ENCODE measurements around the gene RXFP2. TPM values are rescaled to one million over a fixed set of nuclear protein-coding genes. Genes with fewer than 3 reads are reported as not detected.
A peak's percentile ranks its signal among the peaks of the same experiment; 100 is the strongest.

The RXFP2 gene
- total and polyA plus RNA-seq, 10 of the 15 experiments (the other 5 are each of a cell fraction or from before 2014, with no cell fraction given), result 0.01 to 0.05 TPM; not detected in 8

- Histone ChIP-seq H3K4me2 (ENCODE audit: control insufficient read depth, insufficient read depth) (peak overlapping the region; percentile 82), H3K4me1 (ENCODE audit: control insufficient read depth, insufficient read depth, low read length) (no peaks in the 10 kb centered on the region), H3K27ac (ENCODE audit: control insufficient read depth, insufficient read depth) (no peak overlapping the region), H3K9ac (ENCODE audit: control insufficient read depth, insufficient read depth, low read length) (no peak overlapping the region; the same call in 1 of the 2 replicates), H3K27me3 (replicated peaks in 1 of 2; ENCODE audit: control insufficient read depth in 2 of 2, insufficient read depth in 2 of 2, low read length in 1 of 2) (peaks cover 0 to 9% of the 10 kb centered on the region in 2 experiments; a peak in 3 of 4 replicates), H3K9me3 (replicated peaks; ENCODE audit: control insufficient read depth, insufficient read depth, low read length) (no peaks in the 10 kb centered on the region), H3K4me3 (peak overlapping the region; percentile 77), H3K36me3 (ENCODE audit: control insufficient read depth in 2 of 2, insufficient read depth in 2 of 2, low read length in 1 of 2) (no peaks in the 10 kb centered on the region), H3K79me2 (ENCODE audit: control insufficient read depth, insufficient read depth, low read length) (no peaks in the 10 kb centered on the region), H2AFZ (ENCODE audit: control insufficient read depth, low read depth, low read length) (peak overlapping the region; percentile 73), H4K20me1 (ENCODE audit: control insufficient read depth, insufficient read depth) (no peaks in the 10 kb centered on the region)
- ATAC-seq (peak; percentile 7; the same call in 2 of the 3 replicates), FAIRE-seq (no peak), DNase-seq (ENCODE audit: low read depth, low spot score) (no peak)
- CTCF ChIA-PET, result no interaction called here
- RAD21 ChIA-PET (ENCODE audit: unreplicated experiment), result no interaction called here
- SMC1A ChIA-PET (ENCODE audit: uncharacterized antibody, unreplicated experiment), result interaction anchor here (1.5 kb wide), 1 partner anchor 18 kb away, joined by 4 read pairs; no protein-coding TSS in a partner anchor
- no TSS peak for BruUV-seq (replicated peaks)
- in situ Hi-C loops (cut with MboI) (no loop called here), intact Hi-C loops (cut with micrococcal nuclease; ENCODE audit: unreplicated experiment) (no loop called here)
- POLR2A ChIA-PET, result no interaction called here
- 26% methylated on average over 26 of the region's 34 CpGs for WGBS (ENCODE audit: insufficient coverage, insufficient replicate concordance, low lambda C conversion rate, missing lambda C conversion rate)
- no peak for TF ChIP-seq E2F4 (IDR thresholded peaks at IDR 0.05; ENCODE audit: low read depth, low read length)
- TF ChIP-seq MTA2 (IDR thresholded peaks at IDR 0.05; ENCODE audit: low read depth), result no peak
- TF ChIP-seq JUND (IDR thresholded peaks at IDR 0.05; ENCODE audit: low read depth, low read length), result no peak
- no peak for TF ChIP-seq RELB (IDR thresholded peaks at IDR 0.05; ENCODE audit: low read depth)
- TF ChIP-seq ATF7 (IDR thresholded peaks at IDR 0.05; ENCODE audit: low read depth), result no peak
Measured at GRCh38 chr13:31846961-31847752, 107.8 kb downstream of the RXFP2 start.
